Midbrain (tissue), 1 donor: ENCODE data around the gene LOXL4.

Experiments used
- DNase-seq: peaks from one replicate; lab custom pipeline; 2025; lab: John Stamatoyannopoulos, UW

LOXL4 gene

GRCh38 chr10:98264378-98265065 lies 3.5 kb downstream of the LOXL4 start:
- no peak for DNase-seq

DNA sequence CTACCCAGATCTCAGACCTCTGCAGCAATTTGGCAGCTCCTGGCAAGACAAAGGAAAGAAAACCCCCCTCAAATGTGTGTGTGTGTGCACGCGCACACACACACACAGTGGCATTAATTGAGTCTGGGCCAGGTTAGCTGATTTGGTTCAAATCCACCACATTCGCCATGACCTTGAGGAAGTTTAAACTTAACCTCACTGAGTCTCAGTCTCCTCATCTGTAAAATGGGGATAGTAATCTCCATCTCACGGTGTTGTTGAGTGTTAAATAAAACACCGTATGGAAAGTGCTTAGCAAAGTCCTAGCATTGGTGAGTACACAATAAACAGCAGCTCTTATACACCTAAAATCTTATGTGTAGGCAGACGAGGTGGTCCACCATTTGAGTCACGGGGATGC lies 4.9 kb downstream of the LOXL4 start:
- DNase-seq = no peak

- no peak for DNase-seq
Observed at GRCh38 chr10:98262571-98262970, 5.4 kb downstream of the LOXL4 start.

GRCh38 chr10:98261436-98262277 lies 6.3 kb downstream of the LOXL4 start:
- DNase-seq = no peak

DNA sequence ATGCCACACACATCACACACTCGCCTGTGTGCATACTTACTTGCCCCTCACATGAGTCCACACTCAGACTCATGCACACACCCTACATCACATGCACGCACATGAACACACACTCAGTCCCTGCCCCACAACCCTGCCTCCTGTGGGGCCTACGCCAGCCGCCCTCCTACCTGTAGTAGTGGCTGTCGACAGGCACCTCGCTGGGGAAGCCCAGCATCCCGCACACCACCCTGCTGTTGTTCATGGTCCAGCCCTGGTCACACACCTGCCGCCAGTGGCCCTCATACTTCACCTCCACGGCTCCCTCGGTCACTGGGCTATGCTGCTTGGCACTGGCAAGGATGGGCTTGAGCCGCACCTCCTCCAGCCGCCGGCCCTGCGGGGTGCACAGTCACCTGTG lies 7.2 kb downstream of the LOXL4 start:
- DNase-seq = no peak

DNA sequence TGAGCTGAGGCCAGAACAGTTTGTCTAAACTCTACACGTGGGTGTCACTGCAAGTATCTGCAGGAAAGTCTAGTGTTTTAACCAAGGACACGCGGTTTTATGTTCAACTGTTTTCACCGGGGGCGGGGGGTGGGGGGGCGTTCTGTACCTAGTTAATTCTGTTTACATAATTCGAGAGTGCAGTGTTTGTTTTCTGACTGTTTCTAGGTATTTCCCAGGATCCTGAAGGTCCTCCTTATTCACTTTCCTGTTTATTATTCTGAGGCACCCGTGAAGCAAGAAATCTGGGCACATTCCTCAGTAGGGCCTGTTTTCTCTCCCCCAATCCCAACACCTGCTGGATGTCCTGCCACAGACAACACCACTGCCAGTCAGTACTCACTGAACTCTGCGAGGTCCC lies 7.6 kb downstream of the LOXL4 start:
- no peak for DNase-seq

DNA sequence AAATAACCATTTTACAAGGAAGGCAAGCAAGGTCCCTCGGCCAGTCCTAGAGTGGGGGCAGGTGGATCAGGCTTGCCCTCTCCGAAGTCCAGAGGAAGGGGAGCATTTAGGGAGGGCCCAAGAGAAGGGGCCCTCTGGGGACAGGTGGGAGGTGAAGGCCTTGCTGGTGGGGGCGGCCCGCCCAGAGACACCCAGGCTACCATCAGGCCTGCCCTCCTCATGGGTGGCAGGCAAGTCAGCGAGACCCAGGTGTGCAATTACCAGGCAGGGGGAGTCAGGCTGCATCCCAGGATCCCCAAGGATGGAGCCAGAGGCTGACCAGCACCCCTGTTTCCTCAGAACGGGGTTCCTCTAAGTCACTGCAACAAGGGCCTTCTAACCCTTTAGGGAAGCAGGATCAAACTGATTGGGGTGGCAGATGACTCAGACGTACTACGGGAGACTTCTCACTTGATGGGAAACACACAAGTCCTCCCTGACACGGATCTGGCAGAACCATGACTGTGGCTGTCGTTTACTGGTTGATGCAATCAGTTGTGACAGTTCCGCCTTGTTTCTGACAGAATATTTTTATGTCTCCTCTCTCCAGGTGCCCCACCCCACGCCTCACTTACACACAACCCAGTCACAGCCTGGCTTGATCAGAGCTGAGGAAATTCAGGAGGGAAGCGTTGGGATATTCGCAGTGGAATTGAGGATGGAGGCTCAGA lies 8.2 kb downstream of the LOXL4 start:
- DNase-seq = no peak

- DNase-seq = no peak
Observed at GRCh38 chr10:98258683-98259454, 9.1 kb downstream of the LOXL4 start.

- no peak for DNase-seq
Observed at GRCh38 chr10:98257961-98258360, 10.0 kb downstream of the LOXL4 start.

- no peak for DNase-seq
Observed at GRCh38 chr10:98257198-98257597, 10.8 kb downstream of the LOXL4 start.

DNA sequence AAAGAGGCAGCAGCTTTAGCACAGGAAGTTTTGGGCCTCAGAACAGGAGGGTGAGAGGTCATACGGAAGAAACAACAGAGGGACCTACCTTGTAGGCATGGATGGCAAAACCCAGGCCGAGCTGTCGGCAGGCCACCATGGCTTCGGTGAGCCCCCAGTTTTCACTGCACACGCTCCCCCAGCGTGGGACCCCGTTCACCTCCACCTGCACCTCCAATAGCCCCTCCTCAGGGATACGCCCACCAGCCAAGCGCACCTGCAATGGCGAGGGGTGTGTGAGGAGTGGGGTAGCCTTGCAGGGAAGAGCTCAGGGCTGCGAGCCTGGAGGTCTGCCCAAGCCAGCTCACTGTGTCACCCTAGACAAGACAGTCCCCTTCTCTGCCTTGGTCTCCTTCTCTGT lies 11.3 kb downstream of the LOXL4 start:
- DNase-seq = no peak

DNA sequence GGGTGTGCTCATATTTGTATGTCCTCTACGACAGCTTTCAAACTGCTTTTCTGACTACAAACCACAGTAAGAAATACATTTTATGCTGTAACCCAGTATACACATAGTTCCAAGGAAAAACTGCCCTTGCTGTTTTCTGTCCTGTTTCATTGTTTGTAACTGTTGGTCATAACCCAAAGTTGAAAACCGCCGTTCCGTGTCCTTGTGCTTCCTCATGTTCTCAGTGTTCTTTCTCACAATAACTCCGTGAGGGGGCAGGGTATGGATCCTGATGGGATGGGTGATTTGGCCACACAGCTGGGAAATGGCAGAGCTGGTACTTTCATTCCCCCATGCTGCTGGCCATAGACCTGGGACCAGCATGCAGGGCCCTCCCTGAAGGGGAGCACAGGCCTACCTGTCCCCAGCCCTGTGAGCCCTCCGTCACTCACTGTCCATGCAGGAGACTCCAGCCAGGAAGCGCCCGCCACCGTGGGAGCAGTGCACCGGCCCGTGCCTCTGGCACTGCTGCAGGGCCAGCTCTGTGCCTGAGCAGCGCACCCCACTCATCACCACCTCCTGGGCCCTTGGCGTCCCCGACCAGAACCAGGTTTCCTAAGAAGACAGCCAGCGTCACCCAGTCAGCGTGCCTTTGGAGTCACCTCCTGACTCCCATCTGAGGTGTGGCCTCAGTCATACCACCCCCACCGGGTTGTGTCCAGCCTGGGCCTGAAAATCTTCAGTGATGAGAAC lies 12.7 kb downstream of the LOXL4 start:
- DNase-seq = no peak

DNA sequence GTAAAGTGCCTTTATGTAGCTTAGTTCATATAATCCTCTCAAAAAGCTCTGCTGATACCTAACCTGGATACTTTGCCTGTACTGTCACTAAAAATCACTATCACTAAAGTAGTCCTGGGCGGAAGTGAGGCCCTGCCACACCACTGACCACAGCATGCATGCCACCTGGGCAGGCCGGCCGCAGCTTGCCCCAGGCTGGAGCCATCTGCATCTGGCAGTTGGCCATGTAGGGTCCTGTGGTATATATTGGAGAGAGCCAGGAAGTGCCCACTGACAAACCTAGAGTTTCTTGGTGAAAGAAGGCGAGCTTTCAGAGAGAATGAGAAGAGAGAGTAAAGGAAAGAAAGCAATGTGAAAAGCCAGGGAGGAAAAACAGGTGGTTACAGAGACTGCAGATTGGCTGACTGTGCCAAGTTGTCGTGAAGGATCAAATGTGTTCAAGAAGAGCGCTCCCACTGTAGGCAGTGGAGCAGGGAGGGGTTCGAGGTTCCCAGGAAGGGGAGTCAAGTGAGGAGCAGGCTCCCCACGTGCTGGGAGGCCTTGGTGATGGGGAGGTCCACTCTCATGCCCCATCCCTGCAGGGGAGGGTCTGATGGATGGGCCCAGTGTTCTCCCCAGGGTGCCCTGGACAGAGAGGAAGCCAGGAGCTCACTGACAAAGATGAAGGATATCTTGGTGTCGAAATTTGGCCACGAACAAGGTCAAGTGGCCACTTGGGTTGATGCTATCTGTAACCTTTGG lies 13.6 kb downstream of the LOXL4 start:
- DNase-seq = no peak

DNA sequence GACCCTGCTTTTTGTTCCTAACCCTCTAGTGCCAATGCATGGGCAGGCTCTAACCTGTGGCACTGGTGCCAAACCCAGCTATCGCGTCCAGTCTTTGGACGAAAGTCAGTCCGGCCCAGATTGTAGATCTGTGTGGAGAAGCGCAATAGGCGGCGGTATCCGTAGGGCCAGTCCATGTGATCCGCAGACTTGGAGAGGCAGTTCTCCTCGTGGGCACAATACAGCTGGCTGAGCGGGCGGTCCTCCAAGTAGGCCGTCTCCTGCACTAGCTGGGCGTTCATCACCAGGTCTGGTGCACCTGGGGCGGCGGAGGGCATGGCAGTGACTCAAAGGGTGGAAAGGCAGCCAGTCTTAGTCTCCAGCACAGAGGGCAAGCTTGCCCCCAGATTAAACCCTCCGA lies 14.5 kb downstream of the LOXL4 start:
- DNase-seq = no peak

DNA sequence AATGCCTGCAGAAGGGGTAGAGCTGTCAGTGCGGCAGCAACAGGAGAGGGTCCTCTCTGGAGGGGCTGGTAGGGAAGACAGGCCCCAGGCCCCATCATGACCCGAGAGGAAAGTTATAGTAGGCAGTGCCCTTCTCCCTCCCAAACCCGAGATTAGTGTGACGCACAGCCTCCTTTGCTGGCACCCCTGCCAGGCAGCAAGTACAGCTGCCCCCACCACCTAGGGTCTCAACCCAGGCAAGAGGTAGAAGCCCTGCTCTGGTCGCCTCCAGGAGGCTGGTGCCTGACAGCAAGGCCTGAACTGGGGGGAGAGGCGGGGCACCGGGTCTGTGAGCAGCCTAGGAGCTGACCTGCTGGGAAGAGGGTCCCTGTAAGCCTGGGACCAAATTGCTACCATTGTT lies 15.5 kb downstream of the LOXL4 start:
- no peak for DNase-seq

DNA sequence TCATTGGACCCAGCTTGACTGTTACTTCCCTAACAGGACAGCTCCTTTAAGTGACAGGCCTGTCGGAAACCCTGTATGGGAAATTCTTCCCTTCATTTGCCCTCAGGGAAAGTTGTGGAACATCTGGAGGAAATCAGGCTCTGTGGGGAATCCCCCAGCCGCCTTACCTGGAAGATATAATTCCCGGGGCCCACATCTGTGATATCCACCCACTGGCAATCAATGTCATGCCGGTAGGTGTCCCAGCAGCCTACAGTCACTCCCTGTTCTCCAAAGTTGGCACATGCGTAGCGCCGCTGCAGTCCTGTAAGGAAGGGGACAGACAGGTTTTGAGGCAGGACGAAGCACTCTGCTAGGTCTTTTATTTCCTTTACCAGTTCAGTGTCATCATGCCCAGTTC lies 16.6 kb downstream of the LOXL4 start:
- DNase-seq = no peak

DNA sequence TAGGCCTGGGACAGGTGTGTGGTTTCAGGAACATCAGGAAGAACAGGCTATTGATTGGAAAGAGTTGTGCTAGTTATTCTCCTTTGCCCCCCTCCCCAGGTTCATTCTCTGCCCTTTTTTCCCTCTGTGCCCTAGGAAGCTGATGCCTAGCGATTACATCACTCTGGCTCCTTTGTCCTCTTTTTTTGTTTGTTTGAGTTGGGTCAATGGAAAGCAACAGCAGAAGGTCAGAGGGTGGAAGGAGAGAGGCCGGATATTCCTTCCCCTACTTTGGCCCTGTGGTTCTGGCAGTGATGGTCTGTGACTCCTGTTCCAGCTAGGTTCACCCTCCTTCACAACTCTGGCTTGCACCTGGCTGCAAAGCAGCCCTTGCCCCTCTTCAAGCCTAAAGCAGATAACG lies 18.9 kb downstream of the LOXL4 start:
- DNase-seq = no peak

DNA sequence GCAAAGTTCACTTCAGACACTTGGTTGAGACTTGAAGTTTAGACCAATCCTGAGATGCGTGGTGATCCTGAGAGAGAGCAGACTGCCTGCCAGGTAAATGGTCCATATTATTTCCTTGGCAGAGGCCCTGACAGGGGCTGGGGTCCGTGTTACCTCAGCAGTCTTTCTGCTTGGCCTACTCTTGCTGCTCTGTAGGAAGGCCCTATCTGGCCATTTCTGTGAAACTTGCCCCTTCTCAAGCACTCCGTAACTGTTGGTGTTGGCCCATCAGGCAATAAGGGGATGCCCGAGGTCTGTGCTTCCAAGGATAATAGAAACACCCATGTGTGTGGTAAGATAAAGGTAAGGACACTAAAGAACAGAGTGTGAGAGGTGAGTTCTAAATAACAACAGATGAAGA lies 20.0 kb downstream of the LOXL4 start:
- no peak for DNase-seq

DNA sequence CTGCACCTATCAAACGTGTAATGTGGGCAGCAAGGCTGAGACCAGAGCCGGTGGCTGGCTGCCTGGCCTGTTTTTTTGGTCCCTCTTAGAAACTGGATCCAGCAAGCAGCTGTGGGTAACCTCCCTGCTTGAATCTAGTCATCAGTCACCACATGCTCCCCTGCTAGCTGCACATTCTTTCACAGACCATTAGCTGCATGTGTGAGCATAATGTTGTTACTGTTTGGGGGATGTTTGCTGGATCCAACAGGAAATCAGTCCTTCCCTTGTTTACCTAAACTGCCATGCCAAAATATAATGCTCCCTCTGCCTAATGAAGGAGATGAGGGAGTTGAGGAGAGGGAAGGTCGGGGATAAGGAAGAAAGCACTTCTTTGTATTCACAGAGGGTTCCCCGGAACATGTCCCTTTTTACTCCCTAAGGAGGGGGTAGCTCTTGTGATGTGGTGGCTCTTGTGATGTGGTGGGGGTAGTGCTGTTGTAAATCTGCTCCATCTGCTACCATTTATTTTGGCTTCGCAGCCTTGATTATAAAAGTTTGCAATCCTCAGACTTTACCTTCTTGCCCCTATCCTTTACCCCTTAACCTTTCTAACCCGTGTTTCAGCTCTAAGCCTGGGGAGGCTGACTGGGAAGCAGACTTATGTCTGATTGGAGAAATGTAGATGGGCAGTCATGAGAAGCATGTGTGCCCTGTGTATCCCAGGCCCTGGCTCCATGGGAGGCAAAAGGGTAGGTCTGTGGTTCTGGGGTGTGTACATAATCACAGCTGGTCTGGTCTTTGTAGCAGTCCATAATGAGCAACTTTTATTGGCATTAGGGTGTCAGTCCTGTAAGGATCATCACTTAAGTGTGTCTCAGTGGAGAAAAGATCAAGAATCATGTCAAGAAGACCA lies 20.8 kb downstream of the LOXL4 start:
- no peak for DNase-seq

GRCh38 chr10:98244586-98244985 lies 23.4 kb downstream of the LOXL4 start:
- no peak for DNase-seq
